Measurements from ENCODE around the gene RAB22A. TPM values are rescaled to one million over a fixed set of nuclear protein-coding genes. Genes with fewer than 3 reads are reported as not detected.

Gene RAB22A
- polyA plus RNA-seq, 1 experiment = 14.9 TPM

DNA sequence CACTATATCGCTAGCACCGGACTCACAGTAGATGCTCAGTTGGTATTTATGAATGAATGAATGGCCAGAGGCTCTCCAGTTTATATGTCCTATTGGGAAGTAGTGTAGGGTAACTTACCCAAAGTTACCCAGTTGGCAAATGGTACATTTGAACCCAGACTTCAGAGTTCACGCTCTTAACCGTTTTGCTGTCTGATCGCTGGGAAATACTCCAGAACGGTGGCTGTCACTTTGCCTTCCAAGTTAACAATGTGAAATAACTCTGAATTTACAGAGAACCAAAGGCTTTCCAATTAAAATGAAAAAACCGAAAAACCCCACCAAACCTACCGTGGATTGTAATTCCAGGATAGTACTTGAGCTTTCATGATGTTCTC lies 81.1 kb downstream of the RAB22A start:
- Histone ChIP-seq H3K27me3 (ENCODE audit: control insufficient read depth, insufficient read depth, low read length) (no peaks in the 10 kb centered on the region), H3K27ac (ENCODE audit: low read depth, low read length) (no peak overlapping the region), H3K9me3 (ENCODE audit: control insufficient read depth, insufficient read depth, low read length) (no peaks in the 10 kb centered on the region; the same call in 1 of the 2 replicates), H3K4me3 (ENCODE audit: low read depth, low read length) (peak overlapping the region; percentile 93; the same call in 1 of the 2 replicates)
- TF ChIP-seq, protein P1, sequence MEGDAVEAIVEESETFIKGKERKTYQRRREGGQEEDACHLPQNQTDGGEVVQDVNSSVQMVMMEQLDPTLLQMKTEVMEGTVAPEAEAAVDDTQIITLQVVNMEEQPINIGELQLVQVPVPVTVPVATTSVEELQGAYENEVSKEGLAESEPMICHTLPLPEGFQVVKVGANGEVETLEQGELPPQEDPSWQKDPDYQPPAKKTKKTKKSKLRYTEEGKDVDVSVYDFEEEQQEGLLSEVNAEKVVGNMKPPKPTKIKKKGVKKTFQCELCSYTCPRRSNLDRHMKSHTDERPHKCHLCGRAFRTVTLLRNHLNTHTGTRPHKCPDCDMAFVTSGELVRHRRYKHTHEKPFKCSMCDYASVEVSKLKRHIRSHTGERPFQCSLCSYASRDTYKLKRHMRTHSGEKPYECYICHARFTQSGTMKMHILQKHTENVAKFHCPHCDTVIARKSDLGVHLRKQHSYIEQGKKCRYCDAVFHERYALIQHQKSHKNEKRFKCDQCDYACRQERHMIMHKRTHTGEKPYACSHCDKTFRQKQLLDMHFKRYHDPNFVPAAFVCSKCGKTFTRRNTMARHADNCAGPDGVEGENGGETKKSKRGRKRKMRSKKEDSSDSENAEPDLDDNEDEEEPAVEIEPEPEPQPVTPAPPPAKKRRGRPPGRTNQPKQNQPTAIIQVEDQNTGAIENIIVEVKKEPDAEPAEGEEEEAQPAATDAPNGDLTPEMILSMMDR (IDR thresholded peaks at IDR 0.05; ENCODE audit: low read depth, low read length) = no peak
- DNase-seq (ENCODE audit: low read depth, low spot score) = no peak
- ChIA-PET CTCF (no interaction called here), POLR2A (interaction anchor here (0.7 kb wide), 1 partner anchor 45 kb away, joined by 4 read pairs; no protein-coding TSS in a partner anchor)

DNA sequence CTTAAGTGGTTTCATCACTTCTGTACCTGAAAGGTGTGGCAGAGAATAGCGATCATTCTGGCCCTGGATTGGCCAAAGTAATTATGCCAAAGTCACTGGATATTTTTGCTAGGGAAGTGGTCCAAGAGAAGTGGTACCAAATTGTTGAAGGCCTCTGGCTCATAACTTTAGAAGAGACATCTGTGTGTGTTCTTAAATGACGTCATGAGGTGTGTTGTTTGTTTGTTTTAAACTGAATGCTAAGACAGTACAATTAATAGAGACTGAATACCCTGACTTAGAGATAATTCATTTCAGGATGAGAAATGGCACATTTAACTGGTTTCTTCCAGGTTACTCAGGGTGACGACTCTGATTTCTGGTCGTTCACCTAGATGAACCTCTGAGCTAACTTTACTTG lies 82.8 kb downstream of the RAB22A start:
- CTCF ChIA-PET = no interaction called here

DNA sequence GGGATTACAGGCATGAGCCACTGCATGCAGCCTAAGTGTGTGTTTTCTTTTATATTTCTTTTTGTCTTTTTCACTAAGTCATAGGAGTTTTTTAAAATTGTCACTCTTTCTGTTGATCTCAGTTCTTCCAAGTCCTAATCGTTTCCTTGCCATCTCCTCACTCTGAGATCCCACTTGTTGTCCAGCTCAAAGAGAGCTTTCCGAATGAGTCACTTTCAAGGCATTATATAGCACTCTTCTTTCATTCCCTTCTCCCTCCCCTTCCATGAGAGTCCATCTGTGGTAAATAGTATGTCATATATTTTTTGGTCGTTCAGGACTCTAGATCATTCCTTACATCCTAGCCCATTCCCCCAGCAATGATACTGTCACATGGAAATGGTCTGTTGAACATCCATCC lies 83.8 kb downstream of the RAB22A start:
- CTCF ChIA-PET = no interaction called here
- H3K4me3 ChIP-seq (ENCODE audit: low read depth, low read length) = no peak overlapping the region

More for the DNA sequence above, 82.8 kb downstream of the RAB22A start:
- Histone ChIP-seq H3K27ac (ENCODE audit: low read depth, low read length) (no peak overlapping the region), H3K4me3 (ENCODE audit: low read depth, low read length) (no peak overlapping the region), H3K9me3 (ENCODE audit: control insufficient read depth, insufficient read depth, low read length) (no peaks in the 10 kb centered on the region; the same call in 1 of the 2 replicates), H3K27me3 (ENCODE audit: control insufficient read depth, insufficient read depth, low read length) (no peaks in the 10 kb centered on the region)
- no peak for DNase-seq (ENCODE audit: low read depth, low spot score)
- POLR2A ChIA-PET = no interaction called here
- TF ChIP-seq, protein P1 (IDR thresholded peaks at IDR 0.05; ENCODE audit: low read depth, low read length) = no peak

DNA sequence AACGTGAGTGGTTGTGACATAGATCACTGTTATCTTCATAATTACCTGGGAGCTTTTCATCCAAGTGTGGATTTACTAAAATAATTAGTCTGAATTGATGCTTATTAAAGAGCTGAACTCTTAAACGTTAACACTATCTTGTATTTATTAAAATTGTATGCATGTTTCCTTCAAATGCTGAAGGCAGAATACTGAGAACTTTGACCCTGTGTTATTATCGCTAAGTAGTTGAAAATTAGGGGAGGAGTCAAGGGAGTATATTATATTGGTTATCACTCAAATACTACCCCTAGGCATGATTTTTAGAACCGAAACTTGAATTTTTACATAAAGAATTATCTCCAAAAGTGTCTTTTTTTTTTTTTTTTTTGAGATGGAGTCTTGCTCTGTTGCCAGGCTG lies 85.3 kb downstream of the RAB22A start:
- TF ChIP-seq, protein P1 (IDR thresholded peaks at IDR 0.05; ENCODE audit: low read depth, low read length) = no peak
- H3K9me3 ChIP-seq (ENCODE audit: control insufficient read depth, insufficient read depth, low read length) = no peaks in the 10 kb centered on the region
- DNase-seq (ENCODE audit: low read depth, low spot score) = no peak
- H3K27me3 ChIP-seq (ENCODE audit: control insufficient read depth, insufficient read depth, low read length) = no peaks in the 10 kb centered on the region
- ChIA-PET POLR2A (no interaction called here), CTCF (no interaction called here)
- H3K4me3 ChIP-seq (ENCODE audit: low read depth, low read length) = no peak overlapping the region
- H3K27ac ChIP-seq (ENCODE audit: low read depth, low read length) = no peak overlapping the region

More for the DNA sequence above, 83.8 kb downstream of the RAB22A start:
- Histone ChIP-seq H3K27ac (ENCODE audit: low read depth, low read length) (no peak overlapping the region), H3K27me3 (ENCODE audit: control insufficient read depth, insufficient read depth, low read length) (no peaks in the 10 kb centered on the region), H3K9me3 (ENCODE audit: control insufficient read depth, insufficient read depth, low read length) (no peaks in the 10 kb centered on the region; the same call in 1 of the 2 replicates)
- POLR2A ChIA-PET = no interaction called here
- peak; percentile 26 for DNase-seq (ENCODE audit: low read depth, low spot score)
- TF ChIP-seq, protein P1 (IDR thresholded peaks at IDR 0.05; ENCODE audit: low read depth, low read length) = no peak

DNA sequence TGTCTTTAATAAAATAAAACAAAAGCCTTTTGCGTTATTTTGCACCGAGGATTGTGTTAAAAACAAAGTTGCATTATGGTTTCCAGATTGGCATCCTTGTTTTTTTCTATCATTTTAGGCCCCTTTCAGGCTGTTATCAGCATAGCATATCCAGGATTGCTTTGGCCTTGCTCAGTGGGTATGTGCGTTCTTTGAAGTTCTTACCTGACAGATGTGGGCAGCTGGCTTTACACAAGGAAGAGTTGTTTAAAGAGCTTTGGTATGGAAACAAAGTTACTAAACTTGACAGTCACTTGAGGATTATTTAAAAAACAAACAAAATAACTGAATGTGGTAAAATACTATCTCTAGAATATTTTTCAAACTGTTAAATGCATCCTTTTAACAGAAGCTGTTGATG lies 86.1 kb downstream of the RAB22A start:
- Histone ChIP-seq H3K4me3 (ENCODE audit: low read depth, low read length) (no peak overlapping the region), H3K9me3 (ENCODE audit: control insufficient read depth, insufficient read depth, low read length) (no peaks in the 10 kb centered on the region), H3K27me3 (ENCODE audit: control insufficient read depth, insufficient read depth, low read length) (no peaks in the 10 kb centered on the region), H3K27ac (ENCODE audit: low read depth, low read length) (no peak overlapping the region)
- TF ChIP-seq, protein P1 (IDR thresholded peaks at IDR 0.05; ENCODE audit: low read depth, low read length) = no peak
- ChIA-PET POLR2A (no interaction called here), CTCF (interaction anchor here (1.3 kb wide), 1 partner anchor 162 kb away, joined by 3 read pairs; no protein-coding TSS in a partner anchor)
- DNase-seq (ENCODE audit: low read depth, low spot score) = no peak
